Aorta (tissue), 5 donors: ENCODE measurements around the gene CFAP65. TPM values are rescaled to one million over a fixed set of nuclear protein-coding genes. Genes with fewer than 3 reads are reported as not detected.
A peak's percentile ranks its signal among the peaks of the same experiment; 100 is the strongest.

ENCODE experiments used
- ATAC-seq: fragments of 200-7000 bp; cut with Tn5 transposase; one replicate; pipeline ENCODE4 v1.9.1; 2022; ENCODE audit warnings: moderate library complexity; ENCODE audit not compliant: low FRiP score
- DNase-seq, 2 donors: peaks; one replicate each; pipeline ENCODE4 v3.0.0-alpha.2; 2020
- H3K27ac ChIP-seq, 2 donors: one replicate each; pipeline ENCODE4 v1.5.1; 2013; ENCODE audit warnings: low read length in 2 of 2, mild to moderate bottlenecking in 2 of 2, moderate library complexity in 2 of 2, control low read depth in 1 of 2, inconsistent platforms in 1 of 2, low read depth in 1 of 2
- H3K27me3 ChIP-seq, 2 donors: one replicate each; pipeline ENCODE4 v1.6.1; 2013; ENCODE audit warnings: control low read depth in 1 of 2, low read length in 1 of 2, mild to moderate bottlenecking in 1 of 2, moderate library complexity in 1 of 2; ENCODE audit not compliant: insufficient read depth in 2 of 2, control insufficient read depth in 1 of 2
- H3K36me3 ChIP-seq, 2 donors: one replicate each; pipeline ENCODE4 v1.6.1; 2013; ENCODE audit warnings: control low read depth in 1 of 2, low read length in 1 of 2, mild to moderate bottlenecking in 1 of 2; ENCODE audit not compliant: insufficient read depth in 2 of 2, control insufficient read depth in 1 of 2
- H3K4me1 ChIP-seq, 2 donors: one replicate each; pipeline ENCODE4 v1.6.1; 2013; ENCODE audit warnings: low read length in 2 of 2, control low read depth in 1 of 2, mild to moderate bottlenecking in 1 of 2, moderate library complexity in 1 of 2; ENCODE audit not compliant: insufficient read depth in 2 of 2, control insufficient read depth in 1 of 2
- H3K4me3 ChIP-seq, 2 donors: one replicate each; pipeline ENCODE4 v1.5.1; 2013; ENCODE audit warnings: low read length in 2 of 2, control low read depth in 1 of 2, mild to moderate bottlenecking in 1 of 2
- H3K9me3 ChIP-seq: one replicate; pipeline ENCODE4 v1.6.1; 2013; ENCODE audit warnings: mild to moderate bottlenecking, low read length; ENCODE audit not compliant: control insufficient read depth
- WGBS, 2 donors: extraction: QIAGEN DNeasy Blood & Tissue Kit; methylation state at CpG; one replicate each; pipeline ENCODE4 v1.1.7; 2013; 5-methylcytosine and 5-hydroxymethylcytosine counted together
- intact Hi-C, 2 donors: fragments of 100-400 bp; cut with DNase I; formaldehyde crosslinking; loops; one replicate each; pipeline versions ENCODE4 v1.14.2 to v1.15.0; 2022
- polyA plus RNA-seq, 2 donors: library from polyadenylated mRNA; stranded (reverse); fragments of 200-250 nt; gene quantifications; one replicate each; pipeline ENCODE4 v1.2.3, GENCODE V29; 2013
- total RNA-seq, 2 donors: library from RNA; stranded (reverse); fragmentation: NEBNext Ultra II Directional; extraction: Animal tissue kit (Norgen Biotek cat#: 25700); gene quantifications; one replicate each; pipeline ENCODE4 v1.2.1, GENCODE V29; 2021
- donor health status: healthy with polysubstance abuse.
- donor health status: Bipolar disorder and iron deficiency.
- donor health status: DM: no; HTN: no; CAD: no.
- donor health status: DM: no; HTN: no; CAD: no.
- donor health status: DM: yes; HTN: yes; CAD: no.

Gene CFAP65
- total and polyA plus RNA-seq, 4 donors, result 0.15 TPM; not detected in 3

GRCh38 chr2:218995561-218995960, 45.8 kb downstream of the CFAP65 start:
- Histone ChIP-seq H3K9me3 (no peaks in the 10 kb centered on the region), H3K4me1 (no peaks in the 10 kb centered on the region), H3K27me3 (no peaks in the 10 kb centered on the region), H3K27ac (no peak overlapping the region), H3K4me3 (no peak overlapping the region), H3K36me3 (no peaks in the 10 kb centered on the region)
- ATAC-seq, result no peak
- WGBS, 2 donors, result 19 to 34% methylated on average over 8 of the region's 8 CpGs
- intact Hi-C loops, result loop anchor here in 1 of 2 donors (10.0 kb wide), 1 partner anchor 159 kb away; no protein-coding TSS in a partner anchor
- no peak for DNase-seq

GRCh38 chr2:218993345-218994315, 47.7 kb downstream of the CFAP65 start, which contains the start of gene CRYBA2:
Gene CRYBA2 (minus strand): TSS chr2:218993422. CDS start chr2:218993176, 246 bp downstream.
- no peaks in the 10 kb centered on the region for H3K27me3 ChIP-seq
- no peaks in the 10 kb centered on the region for H3K36me3 ChIP-seq
- no peaks in the 10 kb centered on the region for H3K4me1 ChIP-seq
- peak; percentile 11 for ATAC-seq
- H3K27ac ChIP-seq, result no peak within 1 kb of the TSS
- peak; percentile 38 to 77 for DNase-seq
- intact Hi-C loops, result loop anchor here in 1 of 2 donors (10.0 kb wide), 1 partner anchor 161 kb away; no protein-coding TSS in a partner anchor
- peak within 1 kb of the TSS in 1 of 2 donors; percentile 35 for H3K4me3 ChIP-seq
- no peaks in the 10 kb centered on the region for H3K9me3 ChIP-seq
- 1% methylated on average over 87 to 88 of the region's 88 CpGs for WGBS, 2 donors

GRCh38 chr2:218992703-218993344, 48.5 kb downstream of the CFAP65 start:
- Histone ChIP-seq H3K36me3 (no peaks in the 10 kb centered on the region), H3K27ac (no peak overlapping the region), H3K4me3 (peak overlapping the region in 1 of 2 donors; percentile 35), H3K4me1 (no peaks in the 10 kb centered on the region), H3K9me3 (no peaks in the 10 kb centered on the region), H3K27me3 (no peaks in the 10 kb centered on the region)
- intact Hi-C loops, result loop anchor here in 1 of 2 donors (10.0 kb wide), 1 partner anchor 162 kb away; no protein-coding TSS in a partner anchor
- WGBS, 2 donors, result 2 to 3% methylated on average over 36 to 44 of the region's 44 CpGs
- no peak for ATAC-seq
- DNase-seq, result peak in 1 of 2 donors; percentile 79

GRCh38 chr2:218992196-218992595, 49.1 kb downstream of the CFAP65 start:
- intact Hi-C loops, result loop anchor here in 1 of 2 donors (10.0 kb wide), 1 partner anchor 163 kb away; no protein-coding TSS in a partner anchor
- no peak overlapping the region for H3K4me3 ChIP-seq
- H3K36me3 ChIP-seq, result no peaks in the 10 kb centered on the region
- DNase-seq (no peak), ATAC-seq (no peak)
- H3K9me3 ChIP-seq, result no peaks in the 10 kb centered on the region
- no peaks in the 10 kb centered on the region for H3K4me1 ChIP-seq
- H3K27ac ChIP-seq, result no peak overlapping the region
- WGBS, 2 donors, result 11 to 15% methylated on average over 7 of the region's 7 CpGs
- H3K27me3 ChIP-seq, result no peaks in the 10 kb centered on the region

- Histone ChIP-seq H3K36me3 (no peaks in the 10 kb centered on the region), H3K27me3 (no peaks in the 10 kb centered on the region), H3K9me3 (no peaks in the 10 kb centered on the region), H3K4me3 (no peak overlapping the region), H3K27ac (no peak overlapping the region), H3K4me1 (no peaks in the 10 kb centered on the region)
- intact Hi-C loops, result loop anchor here in 1 of 2 donors (10.0 kb wide), 1 partner anchor 163 kb away; no protein-coding TSS in a partner anchor
- WGBS, 2 donors, result 7 to 10% methylated on average over 13 of the region's 13 CpGs
- ATAC-seq (no peak), DNase-seq (peak in 1 of 2 donors; percentile 19)
Measured at GRCh38 chr2:218991674-218992168, 49.6 kb downstream of the CFAP65 start.

- Histone ChIP-seq H3K27me3 (peaks cover 0 to 2% of the 10 kb centered on the region in 2 donors), H3K36me3 (no peaks in the 10 kb centered on the region), H3K9me3 (no peaks in the 10 kb centered on the region), H3K4me1 (no peaks in the 10 kb centered on the region), H3K4me3 (no peak overlapping the region), H3K27ac (no peak overlapping the region)
- intact Hi-C loops, result loop anchor here in 1 of 2 donors (10.0 kb wide), 1 partner anchor 164 kb away; no protein-coding TSS in a partner anchor
- no peak for ATAC-seq
- 14 to 17% methylated on average over 6 of the region's 6 CpGs for WGBS, 2 donors
- peak in 1 of 2 donors; percentile 37 for DNase-seq
Measured at GRCh38 chr2:218990612-218991011, 50.7 kb downstream of the CFAP65 start.

GRCh38 chr2:218990052-218990451, 51.3 kb downstream of the CFAP65 start:
- no peaks in the 10 kb centered on the region for H3K4me1 ChIP-seq
- H3K27me3 ChIP-seq, result peaks cover 0 to 2% of the 10 kb centered on the region in 2 donors
- no peaks in the 10 kb centered on the region for H3K36me3 ChIP-seq
- no peak for ATAC-seq
- intact Hi-C loops, result loop anchor here in 1 of 2 donors (10.0 kb wide), 1 partner anchor 165 kb away; no protein-coding TSS in a partner anchor
- WGBS, 2 donors, result 14 to 20% methylated on average over 9 of the region's 9 CpGs
- H3K4me3 ChIP-seq, result no peak overlapping the region
- H3K27ac ChIP-seq, result no peak overlapping the region
- DNase-seq, result no peak
- H3K9me3 ChIP-seq, result no peaks in the 10 kb centered on the region

- DNase-seq (peak in 1 of 2 donors; percentile 22), ATAC-seq (no peak)
- intact Hi-C loops, result no loop called here
- 41 to 45% methylated on average over 2 of the region's 2 CpGs for WGBS, 2 donors
- no peak overlapping the region for H3K4me3 ChIP-seq
- H3K4me1 ChIP-seq, result no peaks in the 10 kb centered on the region
- no peak overlapping the region for H3K27ac ChIP-seq
- peaks cover 0 to 2% of the 10 kb centered on the region in 2 donors for H3K27me3 ChIP-seq
- H3K9me3 ChIP-seq, result no peaks in the 10 kb centered on the region
- no peaks in the 10 kb centered on the region for H3K36me3 ChIP-seq
Measured at GRCh38 chr2:218988650-218989049, 52.7 kb downstream of the CFAP65 start.
